Raji (cell line): Measurements from ENCODE around the gene PPP2R5C.

Source experiments
- POLR2A ChIP-seq: IDR thresholded peaks from 2 replicates; pipeline ENCODE4 v1.6.1; 2011; ENCODE audit warnings: low read depth, low read length, control low read depth; ENCODE audit not compliant: insufficient read depth

The PPP2R5C gene

DNA sequence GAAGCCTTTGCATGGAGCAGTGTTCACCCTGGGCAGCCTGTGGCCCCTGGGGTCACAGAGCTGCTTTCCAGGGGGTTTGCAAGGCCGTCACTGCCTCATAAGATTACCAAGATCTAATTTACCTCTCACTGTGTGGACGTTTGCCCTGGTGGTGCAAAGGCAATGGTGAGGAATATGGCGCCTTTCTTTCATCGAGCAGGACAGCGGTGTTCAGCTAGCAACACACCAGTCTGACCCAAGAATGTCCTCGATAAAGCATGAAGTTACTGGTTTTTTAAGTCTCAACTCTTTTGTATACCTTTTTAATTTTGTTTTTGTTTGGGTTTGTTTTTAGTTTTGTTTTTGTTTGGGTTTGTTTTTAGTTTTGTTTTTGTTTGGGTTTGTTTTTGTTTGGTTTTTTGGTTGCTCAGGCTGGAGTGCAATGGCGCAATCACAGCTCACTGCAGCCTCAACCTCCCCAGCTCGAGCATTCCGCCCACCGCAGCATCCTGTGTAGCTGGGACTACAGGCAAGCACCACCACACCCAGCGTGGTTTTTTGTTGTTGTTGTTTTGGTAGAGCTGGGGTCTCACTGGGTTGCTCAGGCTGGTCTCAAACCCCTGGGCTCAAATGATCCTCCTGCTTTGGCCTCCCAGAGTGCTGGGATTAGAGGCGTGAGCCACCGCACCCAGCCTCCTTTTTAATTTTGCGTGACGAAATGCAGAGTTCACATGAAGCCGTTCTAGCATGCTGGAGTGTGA, 57.9 kb downstream of the PPP2R5C start:
- TF ChIP-seq POLR2A: no peak

DNA sequence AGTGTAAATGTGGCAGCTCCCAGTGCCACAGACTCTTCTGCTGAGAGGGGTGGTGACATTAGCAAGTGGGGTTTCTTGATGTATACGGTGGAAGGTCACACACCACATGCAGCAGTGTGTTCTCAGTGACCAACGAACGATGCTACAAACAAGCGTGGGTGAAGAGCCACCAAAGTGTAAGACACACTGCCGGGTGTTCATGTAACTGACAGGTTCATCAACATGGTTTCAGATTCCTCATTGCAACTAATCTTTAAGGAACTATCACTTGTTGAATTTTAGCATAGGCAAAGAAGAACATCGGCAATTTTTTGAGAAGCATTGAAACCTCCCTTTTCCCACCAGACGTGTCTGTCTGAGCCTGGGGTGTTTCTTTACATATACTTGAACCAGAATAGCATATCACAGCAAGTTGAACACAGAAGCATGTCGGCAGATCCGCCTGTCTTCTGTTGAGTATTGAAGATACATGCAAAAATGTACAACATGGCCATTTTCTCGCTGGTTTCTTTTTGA, 58.8 kb downstream of the PPP2R5C start:
- TF ChIP-seq POLR2A: no peak

DNA sequence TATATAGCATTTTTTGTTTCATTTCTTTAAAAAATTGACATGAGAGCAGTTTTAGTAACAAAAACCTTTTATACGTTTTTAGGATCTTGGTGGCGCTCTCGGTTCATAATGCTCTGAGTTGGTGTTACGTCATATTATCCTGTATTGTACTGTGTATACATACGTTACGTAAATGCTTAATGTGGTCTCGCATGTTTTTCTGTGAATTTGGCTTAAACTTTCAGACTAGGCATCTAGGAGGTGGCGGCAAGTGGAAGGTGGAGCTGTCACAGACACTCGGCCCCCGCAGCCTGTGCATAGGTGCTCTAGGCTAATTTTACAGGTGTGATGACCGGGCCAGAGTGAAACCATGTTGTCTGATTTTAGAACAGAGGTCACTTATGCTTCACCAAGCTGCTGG, 60.0 kb downstream of the PPP2R5C start:
- TF ChIP-seq POLR2A: no peak

GRCh38 chr14:101823066-101823465, 61.6 kb downstream of the PPP2R5C start:
- no peak for TF ChIP-seq POLR2A

DNA sequence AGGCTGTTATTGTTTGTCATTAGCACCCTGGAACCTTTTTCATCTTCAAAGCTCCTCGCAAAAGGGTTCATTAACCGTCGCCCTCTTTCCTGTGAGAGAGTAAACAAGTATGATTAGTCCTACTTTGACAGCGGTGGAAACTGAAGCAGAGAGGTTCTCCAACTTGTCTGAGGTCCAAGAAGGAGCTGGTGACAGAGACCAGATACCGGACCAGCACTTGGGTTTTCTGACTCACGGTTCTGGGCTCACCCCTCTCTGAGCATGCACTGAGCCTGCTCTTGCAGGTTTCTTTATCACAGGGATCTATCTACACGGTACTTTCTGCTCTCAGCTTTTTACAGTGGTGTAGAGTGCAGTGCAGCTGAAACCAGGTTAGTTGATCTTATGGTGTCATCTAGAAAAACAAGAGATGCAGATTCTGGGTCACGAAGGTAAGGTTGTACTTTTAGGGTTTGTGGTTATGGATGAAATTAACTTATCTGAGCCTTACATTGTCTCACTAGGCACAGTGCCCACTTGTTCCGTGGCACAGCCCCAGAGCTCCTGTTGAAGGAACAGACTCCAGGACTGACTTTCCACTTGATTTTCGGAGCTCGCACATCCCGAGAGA, 62.1 kb downstream of the PPP2R5C start:
- no peak for TF ChIP-seq POLR2A

DNA sequence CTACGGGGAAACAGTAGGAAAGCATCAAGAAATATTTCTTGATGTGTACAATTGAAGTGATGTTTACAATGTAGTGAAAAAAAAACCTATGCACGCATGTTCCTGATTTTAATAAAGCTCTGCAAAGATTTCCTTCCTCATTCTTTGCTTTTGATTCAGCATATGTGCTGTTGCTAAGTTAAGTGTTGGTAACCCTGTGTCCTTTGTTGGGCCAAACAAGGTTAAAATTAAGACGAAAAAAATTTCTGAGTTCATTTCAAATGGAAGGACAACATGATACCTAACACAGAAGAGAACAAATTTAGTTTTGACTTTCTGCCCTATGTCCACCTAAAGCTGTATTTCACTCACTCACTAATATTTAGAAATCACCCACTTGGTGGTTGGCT, 62.8 kb downstream of the PPP2R5C start:
- TF ChIP-seq POLR2A: no peak

DNA sequence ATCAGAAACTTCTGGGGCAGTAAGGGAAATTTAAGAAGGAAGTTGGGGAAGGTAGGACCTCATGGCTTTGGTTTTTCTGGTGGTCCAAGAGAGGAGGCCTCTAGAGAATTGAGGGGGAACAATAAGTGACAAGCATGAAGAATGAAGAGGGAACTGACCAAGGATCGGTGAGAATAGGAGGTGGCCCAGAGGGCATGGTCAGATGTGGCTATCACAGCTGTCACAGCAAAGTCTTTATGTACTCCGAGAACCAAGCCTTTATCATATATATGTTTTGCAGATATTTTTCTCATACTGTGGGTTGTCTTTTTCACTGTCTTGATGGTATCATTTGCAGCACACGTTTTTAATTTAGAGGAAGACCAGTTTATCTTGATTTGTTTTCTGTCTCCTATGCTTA, 64.3 kb downstream of the PPP2R5C start:
- TF ChIP-seq POLR2A: no peak

DNA sequence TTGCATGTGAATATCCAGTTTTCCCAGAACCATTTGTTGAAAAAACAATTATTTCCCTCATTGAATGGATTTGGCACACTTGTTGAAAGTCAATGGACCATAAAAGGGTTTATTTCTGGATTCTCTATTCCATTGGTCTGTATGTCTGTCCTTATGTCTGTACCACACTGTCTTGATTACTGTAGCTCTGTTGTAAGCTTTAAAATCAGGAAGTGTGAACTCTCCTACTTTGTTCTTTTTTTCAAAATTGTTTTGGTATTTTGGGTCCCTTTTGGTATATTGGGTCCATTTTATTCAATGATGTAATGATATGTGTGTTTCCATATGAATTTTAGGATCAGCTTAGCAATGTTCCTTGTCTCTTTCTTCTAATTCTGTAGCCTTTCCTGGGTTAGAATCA, 64.8 kb downstream of the PPP2R5C start:
- no peak for TF ChIP-seq POLR2A

DNA sequence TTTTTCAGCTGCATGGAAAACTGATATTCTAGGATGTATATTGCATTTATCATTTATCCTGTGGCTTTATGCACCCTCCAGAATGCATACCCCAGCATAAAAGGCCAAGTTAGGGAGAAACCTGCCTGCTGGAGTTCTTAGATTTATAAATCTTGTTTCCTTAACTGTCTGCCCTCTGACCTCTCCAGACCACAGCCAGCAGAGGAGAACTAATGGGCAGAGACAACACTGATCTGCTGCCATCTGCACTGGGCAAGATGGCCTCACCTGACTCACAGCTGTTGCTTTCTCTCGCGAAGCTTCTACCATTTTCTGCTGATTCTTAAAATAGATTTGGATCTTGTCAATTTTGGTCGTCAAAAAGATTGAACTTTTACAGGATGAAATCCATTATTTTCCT, 65.8 kb downstream of the PPP2R5C start:
- no peak for TF ChIP-seq POLR2A

- no peak for TF ChIP-seq POLR2A
These were observed 66.5 kb downstream of the PPP2R5C start for GRCh38 chr14:101828046-101828445.

GRCh38 chr14:101830271-101830670, 68.8 kb downstream of the PPP2R5C start:
- TF ChIP-seq POLR2A: no peak

DNA sequence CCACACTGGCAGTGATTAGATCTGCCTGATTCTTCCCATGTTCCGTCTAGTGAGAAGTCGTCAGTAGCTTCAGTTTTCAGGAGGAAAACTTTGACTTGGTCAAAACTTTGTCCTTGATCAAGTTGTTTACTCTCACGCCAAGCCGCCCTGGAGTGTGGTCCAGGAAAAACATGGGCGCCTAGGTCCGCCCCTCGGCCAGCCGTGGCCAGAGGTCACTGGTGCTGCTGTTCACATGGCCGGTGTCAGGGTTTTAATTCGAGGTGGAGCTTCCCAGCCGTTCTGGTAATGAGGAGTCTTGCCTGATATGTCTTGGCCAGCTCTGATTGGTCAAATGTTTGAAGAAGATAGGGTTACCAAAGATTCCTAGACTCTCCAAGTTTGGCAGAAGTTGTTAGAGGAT, 71.5 kb downstream of the PPP2R5C start:
- no peak for TF ChIP-seq POLR2A

DNA sequence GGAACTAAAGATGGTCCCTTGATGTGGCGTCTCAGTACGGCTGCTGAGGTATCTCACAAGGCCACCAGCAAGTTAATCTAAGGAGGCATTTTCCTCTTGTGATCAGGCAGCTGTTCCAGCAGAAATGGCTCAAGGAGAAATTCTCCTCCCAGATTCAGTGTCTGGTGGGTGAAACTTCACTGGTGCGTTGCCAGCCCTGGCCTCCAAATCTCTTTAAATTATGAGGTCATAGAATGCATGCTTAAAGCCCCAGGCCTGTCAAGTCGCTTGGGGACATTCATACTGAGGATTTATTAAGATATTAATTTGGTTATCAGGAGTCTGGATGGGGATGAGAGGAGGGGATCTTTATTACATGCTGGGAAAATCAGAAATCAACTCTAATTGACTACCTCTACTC, 72.9 kb downstream of the PPP2R5C start:
- no peak for TF ChIP-seq POLR2A

DNA sequence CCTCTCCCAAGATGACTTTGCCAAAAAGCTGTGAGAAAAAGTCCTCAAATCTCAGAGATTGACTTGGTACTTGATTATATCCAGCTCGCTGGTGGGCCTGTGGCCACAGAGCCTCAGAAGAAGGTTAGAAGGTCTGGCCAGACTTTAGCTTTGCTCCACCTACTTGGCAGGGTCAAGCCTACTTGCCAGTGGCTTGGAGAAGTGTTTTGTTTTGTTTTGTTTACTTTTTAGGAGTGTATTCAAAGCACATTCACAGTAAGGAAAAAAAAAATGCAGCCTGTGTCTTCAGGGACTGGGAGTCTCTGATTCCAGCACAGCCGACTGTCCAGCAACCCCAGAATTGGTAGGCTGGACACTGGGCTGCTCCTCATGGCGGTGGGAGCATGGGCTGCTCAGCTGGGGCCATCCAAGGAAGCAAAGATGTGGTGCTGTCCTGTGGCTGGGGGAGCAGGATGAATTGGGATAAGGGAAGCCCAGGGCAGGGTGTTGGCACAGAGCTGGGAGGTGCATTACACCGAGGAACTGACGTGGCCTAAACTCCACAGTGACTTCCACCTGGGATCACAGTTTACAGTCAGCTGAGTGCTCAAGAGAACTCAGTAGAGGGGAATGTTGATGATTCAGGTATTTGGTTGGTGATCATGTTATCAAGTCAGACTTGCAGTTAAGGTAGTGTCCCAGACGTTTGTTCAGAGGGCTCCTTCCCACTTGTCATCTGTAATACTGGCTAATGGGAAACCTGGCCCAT, 73.5 kb downstream of the PPP2R5C start:
- TF ChIP-seq POLR2A: no peak

- TF ChIP-seq POLR2A: no peak
These were observed 74.1 kb downstream of the PPP2R5C start for GRCh38 chr14:101835566-101835965.

DNA sequence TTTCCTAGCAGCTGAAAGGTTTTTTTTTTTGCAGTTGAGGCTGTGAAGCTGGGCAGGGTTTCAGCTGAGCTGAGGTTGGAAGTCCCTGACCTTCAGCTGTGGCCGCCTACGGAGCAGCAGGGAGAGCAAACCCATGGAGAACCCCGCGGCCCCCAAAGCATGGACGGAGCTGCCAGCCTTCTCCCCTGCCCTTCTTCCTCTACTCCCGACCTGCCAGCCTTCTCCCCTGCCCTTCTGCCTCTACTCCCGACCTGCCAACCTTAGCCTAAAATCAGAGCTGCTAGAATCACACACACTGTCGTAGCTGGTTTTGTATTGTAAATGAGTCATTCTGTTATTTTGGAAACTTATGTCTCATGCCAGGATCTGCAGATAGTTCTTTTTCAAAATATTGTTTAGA, 74.6 kb downstream of the PPP2R5C start:
- TF ChIP-seq POLR2A: no peak
